HepG2 (cell line): ENCODE data around the gene TBC1D20. TPM values are rescaled to one million over a fixed set of nuclear protein-coding genes. Genes with fewer than 3 reads are reported as not detected.

ENCODE experiments used
- CEBPB ChIP-seq: IDR thresholded peaks from 2 replicates; pipeline ENCODE4 v1.6.1; 2011; ENCODE audit warnings: low read depth, low read length, improper control_type of control experiment, borderline replicate concordance
- DNMT1 ChIP-seq: sonication (generic); formaldehyde crosslinking; IDR thresholded peaks from 2 replicates; pipeline ENCODE4 v1.5.1; 2020; ENCODE audit warnings: mild to moderate bottlenecking, missing genetic modification reagents
- EZH2 ChIP-seq: conservative IDR thresholded peaks from 2 replicates; pipeline ENCODE4 v1.6.1; 2012; ENCODE audit warnings: mild to moderate bottlenecking, low read depth, low read length, moderate library complexity
- MIXL1 ChIP-seq: IDR thresholded peaks from 2 replicates; pipeline ENCODE4 v1.6.1; 2016
- REXO4 ChIP-seq: sonication (generic); formaldehyde crosslinking; IDR thresholded peaks from 2 replicates; pipeline ENCODE4 v1.8.0; 2022; ENCODE audit warnings: missing genetic modification reagents, mild to moderate bottlenecking, borderline replicate concordance
- TGIF2 ChIP-seq: IDR thresholded peaks from 2 replicates; pipeline ENCODE4 v1.6.1; 2016; ENCODE audit warnings: control low read depth, missing compliant biosample characterization
- ZBTB21 ChIP-seq: sonication (generic); formaldehyde crosslinking; IDR thresholded peaks from 2 replicates; pipeline ENCODE4 v1.4.0; 2020; ENCODE audit warnings: missing genetic modification reagents
- ZNF251 ChIP-seq: sonication (generic); formaldehyde crosslinking; IDR thresholded peaks from 2 replicates; pipeline ENCODE4 v1.9.0; 2021; ENCODE audit warnings: mild to moderate bottlenecking, missing genetic modification reagents
- ZNF30 ChIP-seq: sonication (generic); formaldehyde crosslinking; IDR thresholded peaks from 2 replicates; pipeline ENCODE4 v1.5.0; 2020; ENCODE audit warnings: mild to moderate bottlenecking, missing genetic modification reagents
- ZNF468 ChIP-seq: sonication (generic); formaldehyde crosslinking; IDR thresholded peaks from 2 replicates; pipeline ENCODE4 v1.8.0; 2022; ENCODE audit warnings: mild to moderate bottlenecking, moderate library complexity, missing genetic modification reagents
- ZNF543 ChIP-seq: sonication (generic); formaldehyde crosslinking; IDR thresholded peaks from 2 replicates; pipeline ENCODE4 v1.4.0; 2020; ENCODE audit warnings: mild to moderate bottlenecking, missing genetic modification reagents
- polyA plus RNA-seq, 8 experiments: library from polyadenylated mRNA; depleted of rRNA in 3 of 8; stranded (reverse) in 7 of 8; unstranded in 1 of 8; fragments of >200 nt; fragmentation: Illumina TruSeq in 4 of 8; extraction: Trizol in 4 of 8; gene quantifications; 2 replicates each; pipeline versions ENCODE4 v1.2.1 to v1.2.3, GENCODE V29; 2011 to 2016; ENCODE audit warnings: low read depth in 4 of 8, missing spikeins in 1 of 8, mixed read lengths in 1 of 8; ENCODE audit not compliant: insufficient read depth in 1 of 8
- total RNA-seq, 5 experiments: library from RNA; depleted of rRNA; stranded (reverse); fragments of >200 nt; fragmentation: Illumina TruSeq; extraction: Trizol; gene quantifications; 2 replicates each; pipeline ENCODE4 v1.2.3, GENCODE V29; 2016; ENCODE audit warnings: low read depth in 1 of 5
- TF ChIP-seq, protein P1 (sequence below): sonication (generic); formaldehyde crosslinking; IDR thresholded peaks from 2 replicates; pipeline ENCODE4 v1.5.0; 2020; ENCODE audit warnings: mild to moderate bottlenecking, missing genetic modification reagents, borderline replicate concordance
- TF ChIP-seq, protein P2 (sequence below): sonication (generic); formaldehyde crosslinking; IDR thresholded peaks from 2 replicates; pipeline ENCODE4 v1.4.0; 2020; ENCODE audit warnings: missing genetic modification reagents
- TF ChIP-seq, protein P3 (sequence below): sonication (generic); formaldehyde crosslinking; IDR thresholded peaks from 2 replicates; pipeline ENCODE4 v1.5.1; 2020; ENCODE audit warnings: mild to moderate bottlenecking, missing genetic modification reagents, moderate library complexity

Gene TBC1D20
- total and polyA plus RNA-seq, 2 of the 13 experiments (the other 11 are each of a cell fraction or from before 2014, with no cell fraction given) = 36.6 to 47.1 TPM

DNA sequence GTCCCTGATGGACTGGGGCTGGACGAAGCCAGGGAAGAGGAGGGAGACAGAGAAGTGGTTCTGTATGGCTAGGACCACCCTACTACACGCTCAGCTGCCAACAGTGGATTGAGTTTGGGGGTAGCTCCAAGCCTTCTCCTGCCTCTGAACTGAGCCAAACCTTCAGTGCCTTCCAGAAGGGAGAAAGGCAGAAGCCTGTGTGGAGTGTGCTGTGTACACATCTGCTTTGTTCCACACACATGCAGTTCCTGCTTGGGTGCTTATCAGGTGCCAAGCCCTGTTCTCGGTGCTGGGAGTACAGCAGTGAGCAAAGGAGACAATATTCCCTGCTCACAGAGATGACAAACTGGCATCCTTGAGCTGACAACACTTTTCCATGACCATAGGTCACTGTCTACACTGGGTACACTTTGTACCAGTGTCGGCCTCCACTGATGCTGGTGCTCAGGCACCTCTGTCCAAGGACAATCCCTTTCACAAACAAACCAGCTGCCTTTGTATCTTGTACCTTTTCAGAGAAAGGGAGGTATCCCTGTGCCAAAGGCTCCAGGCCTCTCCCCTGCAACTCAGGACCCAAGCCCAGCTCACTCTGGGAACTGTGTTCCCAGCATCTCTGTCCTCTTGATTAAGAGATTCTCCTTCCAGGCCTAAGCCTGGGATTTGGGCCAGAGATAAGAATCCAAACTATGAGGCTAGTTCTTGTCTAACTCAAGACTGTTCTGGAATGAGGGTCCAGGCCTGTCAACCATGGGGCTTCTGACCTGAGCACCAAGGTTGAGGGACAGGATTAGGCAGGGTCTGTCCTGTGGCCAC is 65.5 kb downstream of the TBC1D20 start (continued):
- TF ChIP-seq, protein P1, sequence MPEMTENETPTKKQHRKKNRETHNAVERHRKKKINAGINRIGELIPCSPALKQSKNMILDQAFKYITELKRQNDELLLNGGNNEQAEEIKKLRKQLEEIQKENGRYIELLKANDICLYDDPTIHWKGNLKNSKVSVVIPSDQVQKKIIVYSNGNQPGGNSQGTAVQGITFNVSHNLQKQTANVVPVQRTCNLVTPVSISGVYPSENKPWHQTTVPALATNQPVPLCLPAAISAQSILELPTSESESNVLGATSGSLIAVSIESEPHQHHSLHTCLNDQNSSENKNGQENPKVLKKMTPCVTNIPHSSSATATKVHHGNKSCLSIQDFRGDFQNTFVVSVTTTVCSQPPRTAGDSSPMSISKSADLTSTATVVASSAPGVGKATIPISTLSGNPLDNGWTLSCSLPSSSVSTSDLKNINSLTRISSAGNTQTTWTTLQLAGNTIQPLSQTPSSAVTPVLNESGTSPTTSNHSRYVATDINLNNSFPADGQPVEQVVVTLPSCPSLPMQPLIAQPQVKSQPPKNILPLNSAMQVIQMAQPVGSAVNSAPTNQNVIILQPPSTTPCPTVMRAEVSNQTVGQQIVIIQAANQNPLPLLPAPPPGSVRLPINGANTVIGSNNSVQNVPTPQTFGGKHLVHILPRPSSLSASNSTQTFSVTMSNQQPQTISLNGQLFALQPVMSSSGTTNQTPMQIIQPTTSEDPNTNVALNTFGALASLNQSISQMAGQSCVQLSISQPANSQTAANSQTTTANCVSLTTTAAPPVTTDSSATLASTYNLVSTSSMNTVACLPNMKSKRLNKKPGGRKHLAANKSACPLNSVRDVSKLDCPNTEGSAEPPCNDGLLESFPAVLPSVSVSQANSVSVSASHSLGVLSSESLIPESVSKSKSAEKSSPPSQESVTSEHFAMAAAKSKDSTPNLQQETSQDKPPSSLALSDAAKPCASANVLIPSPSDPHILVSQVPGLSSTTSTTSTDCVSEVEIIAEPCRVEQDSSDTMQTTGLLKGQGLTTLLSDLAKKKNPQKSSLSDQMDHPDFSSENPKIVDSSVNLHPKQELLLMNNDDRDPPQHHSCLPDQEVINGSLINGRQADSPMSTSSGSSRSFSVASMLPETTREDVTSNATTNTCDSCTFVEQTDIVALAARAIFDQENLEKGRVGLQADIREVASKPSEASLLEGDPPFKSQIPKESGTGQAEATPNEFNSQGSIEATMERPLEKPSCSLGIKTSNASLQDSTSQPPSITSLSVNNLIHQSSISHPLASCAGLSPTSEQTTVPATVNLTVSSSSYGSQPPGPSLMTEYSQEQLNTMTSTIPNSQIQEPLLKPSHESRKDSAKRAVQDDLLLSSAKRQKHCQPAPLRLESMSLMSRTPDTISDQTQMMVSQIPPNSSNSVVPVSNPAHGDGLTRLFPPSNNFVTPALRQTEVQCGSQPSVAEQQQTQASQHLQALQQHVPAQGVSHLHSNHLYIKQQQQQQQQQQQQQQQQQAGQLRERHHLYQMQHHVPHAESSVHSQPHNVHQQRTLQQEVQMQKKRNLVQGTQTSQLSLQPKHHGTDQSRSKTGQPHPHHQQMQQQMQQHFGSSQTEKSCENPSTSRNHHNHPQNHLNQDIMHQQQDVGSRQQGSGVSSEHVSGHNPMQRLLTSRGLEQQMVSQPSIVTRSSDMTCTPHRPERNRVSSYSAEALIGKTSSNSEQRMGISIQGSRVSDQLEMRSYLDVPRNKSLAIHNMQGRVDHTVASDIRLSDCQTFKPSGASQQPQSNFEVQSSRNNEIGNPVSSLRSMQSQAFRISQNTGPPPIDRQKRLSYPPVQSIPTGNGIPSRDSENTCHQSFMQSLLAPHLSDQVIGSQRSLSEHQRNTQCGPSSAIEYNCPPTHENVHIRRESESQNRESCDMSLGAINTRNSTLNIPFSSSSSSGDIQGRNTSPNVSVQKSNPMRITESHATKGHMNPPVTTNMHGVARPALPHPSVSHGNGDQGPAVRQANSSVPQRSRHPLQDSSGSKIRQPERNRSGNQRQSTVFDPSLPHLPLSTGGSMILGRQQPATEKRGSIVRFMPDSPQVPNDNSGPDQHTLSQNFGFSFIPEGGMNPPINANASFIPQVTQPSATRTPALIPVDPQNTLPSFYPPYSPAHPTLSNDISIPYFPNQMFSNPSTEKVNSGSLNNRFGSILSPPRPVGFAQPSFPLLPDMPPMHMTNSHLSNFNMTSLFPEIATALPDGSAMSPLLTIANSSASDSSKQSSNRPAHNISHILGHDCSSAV = no peak
- TF ChIP-seq REXO4 (CRISPR knock-in tag) (no peak), ZNF543 (CRISPR knock-in tag) (peak; percentile 58; the same call in 1 of the 2 replicates), ZNF30 (CRISPR knock-in tag) (0 out of 2 replicates have a peak, but pooled peaks have one; percentile 73), DNMT1 (CRISPR knock-in tag) (no peak), CEBPB (peak; percentile 35; the same call in 1 of the 2 replicates), ZBTB21 (peak; percentile 77), ZNF251 (no peak), ZNF468 (CRISPR knock-in tag) (no peak), EZH2 (no peak), MIXL1 (peak; percentile 98), TGIF2 (CRISPR knock-in tag) (peak; percentile 80; the same call in 1 of the 2 replicates)
- TF ChIP-seq, protein P2, sequence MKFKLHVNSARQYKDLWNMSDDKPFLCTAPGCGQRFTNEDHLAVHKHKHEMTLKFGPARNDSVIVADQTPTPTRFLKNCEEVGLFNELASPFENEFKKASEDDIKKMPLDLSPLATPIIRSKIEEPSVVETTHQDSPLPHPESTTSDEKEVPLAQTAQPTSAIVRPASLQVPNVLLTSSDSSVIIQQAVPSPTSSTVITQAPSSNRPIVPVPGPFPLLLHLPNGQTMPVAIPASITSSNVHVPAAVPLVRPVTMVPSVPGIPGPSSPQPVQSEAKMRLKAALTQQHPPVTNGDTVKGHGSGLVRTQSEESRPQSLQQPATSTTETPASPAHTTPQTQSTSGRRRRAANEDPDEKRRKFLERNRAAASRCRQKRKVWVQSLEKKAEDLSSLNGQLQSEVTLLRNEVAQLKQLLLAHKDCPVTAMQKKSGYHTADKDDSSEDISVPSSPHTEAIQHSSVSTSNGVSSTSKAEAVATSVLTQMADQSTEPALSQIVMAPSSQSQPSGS (CRISPR knock-in tag) = peak; percentile 95
- TF ChIP-seq, protein P3, sequence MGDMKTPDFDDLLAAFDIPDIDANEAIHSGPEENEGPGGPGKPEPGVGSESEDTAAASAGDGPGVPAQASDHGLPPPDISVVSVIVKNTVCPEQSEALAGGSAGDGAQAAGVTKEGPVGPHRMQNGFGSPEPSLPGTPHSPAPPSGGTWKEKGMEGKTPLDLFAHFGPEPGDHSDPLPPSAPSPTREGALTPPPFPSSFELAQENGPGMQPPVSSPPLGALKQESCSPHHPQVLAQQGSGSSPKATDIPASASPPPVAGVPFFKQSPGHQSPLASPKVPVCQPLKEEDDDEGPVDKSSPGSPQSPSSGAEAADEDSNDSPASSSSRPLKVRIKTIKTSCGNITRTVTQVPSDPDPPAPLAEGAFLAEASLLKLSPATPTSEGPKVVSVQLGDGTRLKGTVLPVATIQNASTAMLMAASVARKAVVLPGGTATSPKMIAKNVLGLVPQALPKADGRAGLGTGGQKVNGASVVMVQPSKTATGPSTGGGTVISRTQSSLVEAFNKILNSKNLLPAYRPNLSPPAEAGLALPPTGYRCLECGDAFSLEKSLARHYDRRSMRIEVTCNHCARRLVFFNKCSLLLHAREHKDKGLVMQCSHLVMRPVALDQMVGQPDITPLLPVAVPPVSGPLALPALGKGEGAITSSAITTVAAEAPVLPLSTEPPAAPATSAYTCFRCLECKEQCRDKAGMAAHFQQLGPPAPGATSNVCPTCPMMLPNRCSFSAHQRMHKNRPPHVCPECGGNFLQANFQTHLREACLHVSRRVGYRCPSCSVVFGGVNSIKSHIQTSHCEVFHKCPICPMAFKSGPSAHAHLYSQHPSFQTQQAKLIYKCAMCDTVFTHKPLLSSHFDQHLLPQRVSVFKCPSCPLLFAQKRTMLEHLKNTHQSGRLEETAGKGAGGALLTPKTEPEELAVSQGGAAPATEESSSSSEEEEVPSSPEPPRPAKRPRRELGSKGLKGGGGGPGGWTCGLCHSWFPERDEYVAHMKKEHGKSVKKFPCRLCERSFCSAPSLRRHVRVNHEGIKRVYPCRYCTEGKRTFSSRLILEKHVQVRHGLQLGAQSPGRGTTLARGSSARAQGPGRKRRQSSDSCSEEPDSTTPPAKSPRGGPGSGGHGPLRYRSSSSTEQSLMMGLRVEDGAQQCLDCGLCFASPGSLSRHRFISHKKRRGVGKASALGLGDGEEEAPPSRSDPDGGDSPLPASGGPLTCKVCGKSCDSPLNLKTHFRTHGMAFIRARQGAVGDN (CRISPR knock-in tag) = peak; percentile 99
